GM21360 (cell line): Measurements from ENCODE around the gene DHRS11.
"Not testable (repeated sequence)": the region's sequence is repeated elsewhere in the genome, so short reads cannot be mapped to it uniquely, and the experiment has no call there.

Source experiments
- ATAC-seq: cut with Tn5 transposase; IDR thresholded peaks from one replicate; pipeline ENCODE4 v1.9.1; 2021; ENCODE audit warnings: mild to moderate bottlenecking, moderate library complexity; ENCODE audit not compliant: unreplicated experiment

The DHRS11 gene

DNA sequence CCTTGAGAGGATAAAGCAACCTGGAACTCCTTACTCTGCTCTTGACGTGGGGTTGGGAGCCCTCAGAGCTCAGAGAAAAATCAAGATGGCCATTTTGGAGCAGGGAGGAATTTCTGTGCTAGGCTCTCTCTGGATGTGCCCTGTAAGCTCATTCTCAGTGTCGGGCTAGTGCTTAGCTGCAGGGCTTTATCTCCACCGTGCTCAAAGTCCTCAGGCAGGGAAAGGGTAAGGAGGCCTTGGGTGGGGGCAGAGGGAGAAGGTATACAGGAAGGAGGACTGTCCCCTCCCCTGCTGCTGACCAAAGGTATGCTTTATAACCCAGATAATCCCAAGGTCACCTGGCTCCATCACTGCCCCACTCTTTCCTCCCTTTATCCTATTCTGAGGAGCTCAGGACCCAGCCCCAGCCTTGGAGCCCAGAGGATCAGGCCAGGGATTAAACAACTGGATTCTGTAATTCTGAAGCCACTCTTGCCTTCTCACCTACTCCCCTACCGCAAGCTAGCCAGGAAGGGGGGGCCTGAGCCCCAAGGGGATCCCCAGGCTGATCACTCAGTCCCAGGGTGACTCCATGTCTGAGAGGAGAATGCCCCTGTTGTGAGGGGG is 1.1 kb downstream of the DHRS11 start:
- no peak for ATAC-seq

GRCh38 chr17:36593656-36594316 is 2.1 kb downstream of the DHRS11 start:
- ATAC-seq = no peak

- ATAC-seq = no peak
These were observed 3.1 kb downstream of the DHRS11 start for GRCh38 chr17:36594626-36595401.

GRCh38 chr17:36597226-36597625 is 5.5 kb downstream of the DHRS11 start:
- no peak for ATAC-seq

DNA sequence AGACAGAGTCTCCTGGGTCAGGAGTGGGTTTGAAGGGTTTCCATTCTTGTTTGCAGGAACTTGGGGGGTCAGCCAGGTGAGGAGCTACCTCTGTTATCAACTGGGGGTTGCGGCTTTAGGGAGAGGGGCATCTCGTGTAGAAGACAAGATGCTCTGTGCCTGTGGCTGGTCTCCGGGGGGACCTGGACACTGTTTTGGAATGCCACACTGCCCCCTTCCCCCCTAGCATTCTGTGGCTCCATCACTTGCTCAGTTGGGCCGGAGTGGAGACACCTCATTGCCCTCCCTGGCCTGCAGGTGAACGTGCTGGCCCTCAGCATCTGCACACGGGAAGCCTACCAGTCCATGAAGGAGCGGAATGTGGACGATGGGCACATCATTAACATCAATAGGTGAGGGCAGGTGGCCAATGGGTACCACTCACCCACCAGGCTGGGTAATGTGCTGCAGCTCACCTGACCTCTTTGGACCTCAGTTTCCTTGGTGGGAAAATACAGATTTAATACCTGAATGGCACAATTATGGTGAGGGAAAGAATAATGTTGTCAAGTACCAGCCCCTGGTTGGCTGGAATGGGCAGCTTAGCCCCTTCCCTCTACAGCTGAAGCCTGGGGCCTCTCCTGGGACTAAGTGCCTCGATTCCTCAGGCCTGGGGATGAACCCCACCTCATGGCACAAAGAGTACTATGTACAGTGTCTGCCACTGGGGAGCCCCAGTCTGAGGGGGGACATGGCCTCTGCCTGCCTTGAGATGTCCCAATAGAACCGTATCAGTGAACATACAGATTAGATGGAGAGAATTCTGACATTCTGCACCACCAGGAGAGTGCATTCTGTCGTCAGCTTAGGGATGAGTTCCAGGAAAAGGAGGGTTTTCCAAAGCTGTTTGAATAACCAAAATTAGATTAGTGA is 6.4 kb downstream of the DHRS11 start:
- no peak for ATAC-seq

GRCh38 chr17:36598951-36599401 is 7.3 kb downstream of the DHRS11 start:
- no peak for ATAC-seq

GRCh38 chr17:36599546-36600250 is 8.0 kb downstream of the DHRS11 start:
- no peak for ATAC-seq

DNA sequence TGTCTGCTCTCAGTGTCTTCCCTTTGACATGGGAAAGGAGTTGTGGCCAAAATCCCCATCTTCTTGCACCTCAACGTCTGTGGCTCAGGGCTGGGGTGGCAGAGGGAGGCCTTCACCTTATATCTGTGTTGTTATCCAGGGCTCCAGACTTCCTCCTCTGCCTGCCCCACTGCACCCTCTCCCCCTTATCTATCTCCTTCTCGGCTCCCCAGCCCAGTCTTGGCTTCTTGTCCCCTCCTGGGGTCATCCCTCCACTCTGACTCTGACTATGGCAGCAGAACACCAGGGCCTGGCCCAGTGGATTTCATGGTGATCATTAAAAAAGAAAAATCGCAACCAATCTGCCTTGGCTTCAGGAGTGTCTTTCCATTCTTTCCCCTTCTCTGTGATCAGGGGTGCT is 8.8 kb downstream of the DHRS11 start:
- ATAC-seq = no peak

DNA sequence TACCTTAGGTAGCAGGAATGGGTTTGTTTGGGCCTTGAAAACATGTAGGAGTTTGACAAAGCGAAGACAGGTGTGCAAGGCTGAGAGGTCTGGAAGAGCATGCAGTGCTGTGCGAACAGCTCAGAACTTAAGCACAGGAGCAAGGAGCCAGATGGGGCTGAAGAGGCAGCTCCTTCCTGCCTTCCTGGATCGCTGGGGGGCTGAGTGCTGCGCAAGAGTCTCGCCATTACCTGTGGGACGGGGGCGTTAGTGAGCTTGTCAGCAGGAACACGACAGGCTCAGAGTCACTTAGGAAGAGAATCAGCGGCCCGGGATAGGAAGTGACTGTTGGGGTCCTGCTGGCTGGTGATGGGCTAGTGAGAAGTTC is 9.2 kb downstream of the DHRS11 start:
- ATAC-seq = peak; percentile 4

GRCh38 chr17:36601303-36602029 is 9.8 kb downstream of the DHRS11 start, which contains the start of gene MRM1:
Gene MRM1 (plus strand): TSS chr17:36601583. CDS start chr17:36601811, 228 bp downstream.
- ATAC-seq = peak; percentile 78

DNA sequence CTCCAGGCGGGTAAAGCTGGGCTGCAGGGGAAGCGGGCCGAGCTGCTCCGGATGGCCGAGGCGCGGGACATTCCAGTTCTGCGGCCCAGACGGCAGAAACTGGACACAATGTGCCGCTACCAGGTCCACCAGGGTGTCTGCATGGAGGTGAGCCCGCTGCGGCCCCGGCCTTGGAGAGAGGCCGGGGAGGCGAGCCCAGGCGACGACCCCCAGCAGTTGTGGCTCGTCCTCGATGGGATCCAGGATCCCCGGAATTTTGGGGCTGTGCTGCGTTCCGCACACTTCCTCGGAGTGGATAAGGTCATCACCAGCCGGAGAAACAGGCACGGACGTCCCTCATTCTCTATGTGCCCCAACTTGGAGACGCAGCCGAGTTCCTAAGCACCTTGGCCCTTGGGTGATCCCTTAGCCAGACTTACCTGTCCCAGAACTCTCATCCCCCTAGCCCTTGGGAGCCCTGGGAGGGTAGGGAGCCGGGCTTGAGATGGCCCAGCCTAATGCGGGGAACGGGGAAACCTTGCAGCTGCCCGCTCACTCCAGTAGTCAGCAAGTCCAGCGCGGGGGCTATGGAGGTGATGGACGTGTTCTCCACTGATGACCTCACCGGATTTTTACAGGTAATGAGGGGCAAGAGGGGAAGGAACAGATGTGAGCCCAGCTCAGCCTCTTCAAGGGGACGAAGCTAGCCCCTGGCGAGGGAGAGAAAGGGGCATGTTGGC is 10.5 kb downstream of the DHRS11 start:
- peak; percentile 14 for ATAC-seq

DNA sequence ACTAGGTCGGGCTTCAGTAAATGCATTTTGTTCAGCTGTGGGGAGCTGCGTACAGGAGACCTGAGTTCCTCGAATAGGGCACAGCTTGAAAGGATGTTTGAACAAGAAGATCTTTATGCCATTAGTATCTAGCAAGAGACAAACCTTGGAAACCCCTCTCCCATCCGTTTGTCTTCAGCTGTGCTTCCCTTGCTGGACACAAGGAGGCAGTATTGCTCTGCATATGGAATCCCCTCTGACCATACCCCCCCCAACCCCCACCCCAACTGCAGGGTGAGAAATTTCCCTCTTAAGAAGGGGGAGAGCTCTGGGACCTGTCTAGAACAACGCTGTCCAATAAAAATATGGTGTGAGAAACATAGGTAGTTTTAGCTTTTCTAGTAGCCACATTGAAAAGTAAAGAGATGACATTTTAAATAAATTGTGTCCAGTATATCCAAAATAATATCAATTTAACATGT is 11.3 kb downstream of the DHRS11 start:
- no peak for ATAC-seq

- not testable (repeated sequence) for ATAC-seq
These were observed 13.3 kb downstream of the DHRS11 start for GRCh38 chr17:36605028-36605427.

- ATAC-seq = no peak
These were observed 16.6 kb downstream of the DHRS11 start for GRCh38 chr17:36608280-36608679.

DNA sequence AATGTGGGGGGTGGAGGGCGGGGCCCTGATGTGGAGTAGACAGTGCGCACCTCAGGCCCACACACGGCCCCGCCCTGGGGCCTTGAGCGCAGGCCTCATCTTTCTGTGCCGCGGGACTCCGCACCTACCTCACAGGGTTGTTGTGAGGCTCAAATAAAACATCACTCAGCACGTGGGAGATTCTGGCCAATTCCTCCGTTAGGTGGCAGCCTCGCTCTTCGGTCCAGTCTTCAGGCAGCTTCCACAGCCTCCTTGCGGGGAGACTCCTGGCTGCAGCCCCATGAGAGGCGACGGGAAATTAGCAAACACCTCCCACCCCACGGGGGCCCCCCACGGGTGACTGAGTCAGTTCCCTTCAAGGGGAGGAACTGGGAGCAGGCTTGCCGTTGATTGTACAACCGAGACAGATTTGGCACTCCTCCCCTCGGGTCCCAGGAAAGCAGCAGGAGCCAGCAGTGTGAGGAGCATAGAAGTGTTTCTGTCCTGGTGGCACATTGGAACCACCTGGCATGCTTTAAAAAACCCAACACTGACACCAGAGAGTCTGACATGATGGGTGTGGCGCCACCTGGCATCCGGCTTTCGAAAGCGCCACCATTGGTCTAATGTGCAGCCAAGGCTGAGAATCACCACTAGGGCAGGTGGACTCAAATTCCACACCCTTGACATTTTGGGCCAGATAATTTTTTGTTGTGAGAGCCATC is 17.3 kb downstream of the DHRS11 start:
- ATAC-seq = no peak

- ATAC-seq = no peak
These were observed 17.8 kb downstream of the DHRS11 start for GRCh38 chr17:36609498-36609862.

DNA sequence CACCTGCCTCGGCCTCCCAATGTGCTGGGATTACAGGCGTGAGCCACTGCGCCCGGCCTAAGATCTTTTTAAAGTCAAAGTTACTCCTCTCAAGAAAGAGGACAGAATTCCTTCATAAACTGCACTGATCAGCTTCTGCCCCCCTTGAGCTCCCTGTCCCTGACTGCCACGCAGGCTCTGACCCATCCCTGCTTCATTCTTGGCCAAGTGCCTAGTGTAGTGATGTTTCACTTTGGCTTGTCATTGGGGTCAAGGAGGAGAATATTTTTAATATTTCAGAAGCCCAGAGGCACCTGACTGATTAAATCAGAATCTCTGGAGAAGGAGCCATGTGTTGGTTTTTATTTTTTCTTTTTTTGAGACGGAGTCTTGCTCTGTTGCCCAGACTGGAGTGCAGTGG is 18.8 kb downstream of the DHRS11 start:
- no peak for ATAC-seq

DNA sequence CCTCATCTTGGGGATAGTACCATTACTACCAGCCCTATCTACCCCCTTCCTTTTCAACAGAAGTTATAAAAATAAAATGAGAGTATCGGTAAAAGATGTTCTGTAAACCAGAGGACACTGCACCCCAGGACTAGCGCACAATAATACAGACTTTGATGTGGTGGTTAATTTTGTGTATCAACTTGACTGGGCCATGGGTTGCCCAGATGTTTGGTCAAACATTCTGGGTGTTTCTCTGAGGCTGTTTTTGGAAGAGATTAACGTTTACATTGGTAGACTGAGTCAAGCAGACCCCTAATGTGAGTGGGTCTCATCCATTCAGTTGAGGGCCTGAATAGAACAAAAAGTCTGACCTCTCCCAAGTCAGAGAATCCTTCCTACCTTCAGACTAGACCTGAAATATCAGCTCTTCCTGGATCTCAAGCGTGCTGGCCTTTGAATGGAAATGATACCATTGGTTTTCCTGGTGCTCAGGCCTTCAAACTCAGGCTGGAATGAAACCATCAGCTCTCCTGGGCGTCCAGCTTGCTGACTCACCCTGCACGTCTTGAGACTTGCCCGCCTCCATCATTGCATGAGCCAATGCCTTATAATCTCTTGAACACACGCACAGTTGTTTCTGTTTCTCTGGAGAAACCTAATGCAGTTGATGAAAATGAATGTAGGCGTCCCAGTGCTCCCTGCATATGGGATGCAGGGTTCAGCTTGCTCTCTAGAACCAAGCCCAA is 19.8 kb downstream of the DHRS11 start:
- no peak for ATAC-seq
